ENCODE measurements around the gene NKTR. TPM values are rescaled to one million over a fixed set of nuclear protein-coding genes. Genes with fewer than 3 reads are reported as not detected.

Gene NKTR
- total RNA-seq, 4 donors from 2014 or later, result 119 to 361 (median 164) TPM

- no peaks in the 10 kb centered on the region for H3K9me3 ChIP-seq
- no peak overlapping the region for H3K4me3 ChIP-seq
- H3K4me1 ChIP-seq, result peaks cover 0 to 8% of the 10 kb centered on the region in 2 donors
- intact Hi-C loops (cut with DNase I; ENCODE audit: low total_unique reads), result no loop called here
- H3K27me3 ChIP-seq, result no peaks in the 10 kb centered on the region
- H3K36me3 ChIP-seq, result no peaks in the 10 kb centered on the region
- DNase-seq, result peak; percentile 59 to 88
- H3K27ac ChIP-seq, result peak overlapping the region; percentile 55 to 69
- TF ChIP-seq POLR2A (IDR thresholded peaks at IDR 0.05), result no peak
- TF ChIP-seq, protein P1, sequence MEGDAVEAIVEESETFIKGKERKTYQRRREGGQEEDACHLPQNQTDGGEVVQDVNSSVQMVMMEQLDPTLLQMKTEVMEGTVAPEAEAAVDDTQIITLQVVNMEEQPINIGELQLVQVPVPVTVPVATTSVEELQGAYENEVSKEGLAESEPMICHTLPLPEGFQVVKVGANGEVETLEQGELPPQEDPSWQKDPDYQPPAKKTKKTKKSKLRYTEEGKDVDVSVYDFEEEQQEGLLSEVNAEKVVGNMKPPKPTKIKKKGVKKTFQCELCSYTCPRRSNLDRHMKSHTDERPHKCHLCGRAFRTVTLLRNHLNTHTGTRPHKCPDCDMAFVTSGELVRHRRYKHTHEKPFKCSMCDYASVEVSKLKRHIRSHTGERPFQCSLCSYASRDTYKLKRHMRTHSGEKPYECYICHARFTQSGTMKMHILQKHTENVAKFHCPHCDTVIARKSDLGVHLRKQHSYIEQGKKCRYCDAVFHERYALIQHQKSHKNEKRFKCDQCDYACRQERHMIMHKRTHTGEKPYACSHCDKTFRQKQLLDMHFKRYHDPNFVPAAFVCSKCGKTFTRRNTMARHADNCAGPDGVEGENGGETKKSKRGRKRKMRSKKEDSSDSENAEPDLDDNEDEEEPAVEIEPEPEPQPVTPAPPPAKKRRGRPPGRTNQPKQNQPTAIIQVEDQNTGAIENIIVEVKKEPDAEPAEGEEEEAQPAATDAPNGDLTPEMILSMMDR (IDR thresholded peaks at IDR 0.05), result no peak
Measured at GRCh38 chr3:42683875-42684598, 83.6 kb downstream of the NKTR start.

- intact Hi-C loops (cut with DNase I; ENCODE audit: low total_unique reads), result no loop called here
- no peak for TF ChIP-seq POLR2A (IDR thresholded peaks at IDR 0.05)
- TF ChIP-seq, protein P1 (IDR thresholded peaks at IDR 0.05), result no peak
Measured at GRCh38 chr3:42684632-42685362, 84.3 kb downstream of the NKTR start.

DNA sequence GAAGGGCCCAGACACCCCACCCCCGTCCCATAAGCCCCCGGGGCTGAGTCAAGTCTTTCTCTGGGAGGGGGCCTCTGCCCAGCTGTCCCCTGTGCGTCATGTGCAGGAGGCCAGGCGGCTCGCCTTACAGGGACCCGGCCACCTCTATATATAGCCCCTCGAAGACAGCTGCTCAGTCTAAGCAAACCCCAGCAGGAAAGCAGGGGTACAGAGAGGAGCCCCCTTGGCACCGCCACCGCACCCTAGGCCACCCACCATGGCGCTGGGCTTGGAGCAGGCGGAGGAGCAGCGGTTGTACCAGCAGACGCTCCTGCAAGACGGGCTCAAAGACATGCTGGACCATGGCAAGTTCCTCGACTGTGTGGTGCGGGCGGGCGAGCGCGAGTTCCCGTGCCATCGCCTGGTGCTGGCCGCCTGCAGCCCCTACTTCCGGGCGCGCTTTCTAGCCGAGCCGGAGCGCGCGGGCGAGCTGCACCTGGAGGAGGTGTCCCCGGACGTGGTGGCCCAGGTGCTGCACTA is 84.9 kb downstream of the NKTR start, which contains the start of gene KLHL40:
Gene KLHL40, plus strand, starts transcription at position 175 of the 519 bp plus-strand sequence. Its CDS starts 82 bp downstream, at position 257.
- peaks cover 0 to 8% of the 10 kb centered on the region in 2 donors for H3K4me1 ChIP-seq
- H3K27ac ChIP-seq, result peak within 1 kb of the TSS; percentile 36 to 52
- no peaks in the 10 kb centered on the region for H3K36me3 ChIP-seq
- peak in 1 of 2 donors; percentile 13 for DNase-seq
- no peaks in the 10 kb centered on the region for H3K9me3 ChIP-seq
- H3K4me3 ChIP-seq, result no peak within 1 kb of the TSS
- TF ChIP-seq POLR2A (IDR thresholded peaks at IDR 0.05), result no peak
- H3K27me3 ChIP-seq, result no peaks in the 10 kb centered on the region
- intact Hi-C loops (cut with DNase I; ENCODE audit: low total_unique reads), result no loop called here

More at GRCh38 chr3:42684632-42685362, 84.3 kb downstream of the NKTR start:
- H3K27me3 ChIP-seq, result no peaks in the 10 kb centered on the region
- H3K4me3 ChIP-seq, result no peak overlapping the region
- no peaks in the 10 kb centered on the region for H3K9me3 ChIP-seq
- peak overlapping the region; percentile 36 to 52 for H3K27ac ChIP-seq
- peak in 1 of 2 donors; percentile 6 for DNase-seq
- no peaks in the 10 kb centered on the region for H3K36me3 ChIP-seq
- H3K4me1 ChIP-seq, result peaks cover 0 to 8% of the 10 kb centered on the region in 2 donors

GRCh38 chr3:42685891-42686820 is 85.7 kb downstream of the NKTR start:
- Histone ChIP-seq H3K4me1 (peaks cover 0 to 8% of the 10 kb centered on the region in 2 donors), H3K4me3 (no peak overlapping the region), H3K27ac (no peak overlapping the region), H3K27me3 (no peaks in the 10 kb centered on the region), H3K9me3 (no peaks in the 10 kb centered on the region), H3K36me3 (no peaks in the 10 kb centered on the region)
- peak in 1 of 2 donors; percentile 6 for DNase-seq
- TF ChIP-seq POLR2A (IDR thresholded peaks at IDR 0.05), result no peak
- TF ChIP-seq, protein P1 (IDR thresholded peaks at IDR 0.05), result no peak
- intact Hi-C loops (cut with DNase I; ENCODE audit: low total_unique reads), result no loop called here
